Activated CD8-positive, alpha-beta T cell treated with anti-CD3 and anti-CD28 coated beads, Interleukin-2, amount 10 ng/mL, durations not matched to agents 7 days and 5 days (primary cell): ENCODE data around the gene USP13. TPM values are rescaled to one million over a fixed set of nuclear protein-coding genes. Genes with fewer than 3 reads are reported as not detected.
"Not testable (repeated sequence)": the region's sequence is repeated elsewhere in the genome, so short reads cannot be mapped to it uniquely, and the experiment has no call there.

Experiments
- ATAC-seq: fragments of 150-1000 bp; cut with Tn5 transposase; one replicate; pipeline ENCODE4 v1.10.0; 2021; ENCODE audit warnings: moderate library complexity
- CTCF ChIA-PET: fragments of 350-600 bp; sonication (Branson Sonifier 250); formaldehyde crosslinking; loops from one replicate; lab custom pipeline; 2021; ENCODE audit warnings: antibody characterized with exemption; lab: Charles Lee
- POLR2A ChIA-PET: fragments of 350-600 bp; sonication (Branson Sonifier 250); formaldehyde crosslinking; loops from one replicate; lab custom pipeline; 2021; ENCODE audit warnings: antibody characterized with exemption; lab: Charles Lee
- DNase-seq: peaks from one replicate; pipeline ENCODE4 v3.0.0-alpha.2; 2020
- H3K27ac Mint-ChIP-seq: one replicate; pipeline ENCODE4 v1.8.0; 2021; ENCODE audit warnings: mild to moderate bottlenecking, mixed read lengths
- H3K27me3 Mint-ChIP-seq: one replicate; pipeline ENCODE4 v1.8.0; 2021; ENCODE audit warnings: low read depth, mixed read lengths
- H3K36me3 Mint-ChIP-seq: one replicate; pipeline ENCODE4 v1.8.0; 2021; ENCODE audit warnings: low read depth, mixed read lengths
- H3K4me1 Mint-ChIP-seq: one replicate; pipeline ENCODE4 v1.8.0; 2021; ENCODE audit warnings: low read depth, mixed read lengths
- H3K4me3 Mint-ChIP-seq: one replicate; pipeline ENCODE4 v1.8.0; 2021; ENCODE audit warnings: mild to moderate bottlenecking, mixed read lengths
- H3K9me3 Mint-ChIP-seq: one replicate; pipeline ENCODE4 v1.8.0; 2022; ENCODE audit warnings: mixed read lengths; ENCODE audit not compliant: insufficient read depth
- total RNA-seq, 2 experiments: library from RNA; stranded (reverse); gene quantifications; one replicate each; pipeline ENCODE4 v1.2.3, GENCODE V29; 2021

Gene USP13
- total RNA-seq, 2 experiments from 2014 or later = 9.6 to 10.5 TPM

DNA sequence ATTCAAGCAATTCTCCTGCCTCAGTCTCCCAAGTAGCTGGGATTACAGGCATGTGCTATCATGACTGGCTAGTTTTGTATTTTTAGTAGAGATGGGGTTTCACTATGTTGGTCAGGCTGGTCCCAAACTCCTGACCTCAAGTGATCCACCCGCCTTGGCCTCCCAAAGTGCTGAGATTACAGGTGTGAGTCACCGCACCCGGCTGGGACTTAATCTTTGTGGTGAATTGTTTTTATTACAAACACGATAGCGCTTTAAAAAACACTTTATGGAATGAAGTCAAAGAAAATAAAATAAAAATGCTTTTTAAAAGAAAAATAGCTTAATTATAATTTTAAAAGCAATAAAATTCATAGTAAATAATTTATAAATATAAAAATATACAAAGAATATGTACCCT lies 130.0 kb downstream of the USP13 start:
- H3K9me3 Mint-ChIP-seq, H3K27me3 Mint-ChIP-seq, H3K4me3 Mint-ChIP-seq, H3K4me1 Mint-ChIP-seq, DNase-seq, ATAC-seq, POLR2A ChIA-PET, H3K36me3 Mint-ChIP-seq, H3K27ac Mint-ChIP-seq, CTCF ChIA-PET: not testable (repeated sequence)

DNA sequence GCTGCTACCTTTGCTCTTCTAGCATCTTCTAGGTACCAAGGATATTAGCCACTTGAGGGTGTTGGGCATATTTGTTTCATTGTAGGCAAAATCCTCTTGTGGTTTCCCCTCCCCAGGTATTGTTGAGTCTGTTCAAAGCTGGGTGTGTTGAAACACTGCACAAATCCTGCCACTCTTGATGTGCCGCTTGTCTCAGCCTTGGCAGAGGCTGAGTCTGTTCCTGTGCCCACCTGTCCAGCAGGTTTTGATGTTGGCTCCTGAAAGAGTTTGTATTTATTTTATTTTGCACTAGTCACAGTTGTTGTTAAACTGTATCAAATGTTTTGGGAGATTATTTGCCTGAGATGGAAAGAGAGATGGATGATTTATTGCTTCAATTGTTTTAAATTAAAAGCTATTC lies 136.2 kb downstream of the USP13 start:
- Mint-ChIP-seq H3K36me3 (no peaks in the 10 kb centered on the region), H3K9me3 (no peaks in the 10 kb centered on the region), H3K4me1 (no peaks in the 10 kb centered on the region), H3K27me3 (no peaks in the 10 kb centered on the region), H3K27ac (no peak overlapping the region), H3K4me3 (no peak overlapping the region)
- ATAC-seq (no peak), DNase-seq (no peak)
- ChIA-PET POLR2A (no interaction called here), CTCF (no interaction called here)

DNA sequence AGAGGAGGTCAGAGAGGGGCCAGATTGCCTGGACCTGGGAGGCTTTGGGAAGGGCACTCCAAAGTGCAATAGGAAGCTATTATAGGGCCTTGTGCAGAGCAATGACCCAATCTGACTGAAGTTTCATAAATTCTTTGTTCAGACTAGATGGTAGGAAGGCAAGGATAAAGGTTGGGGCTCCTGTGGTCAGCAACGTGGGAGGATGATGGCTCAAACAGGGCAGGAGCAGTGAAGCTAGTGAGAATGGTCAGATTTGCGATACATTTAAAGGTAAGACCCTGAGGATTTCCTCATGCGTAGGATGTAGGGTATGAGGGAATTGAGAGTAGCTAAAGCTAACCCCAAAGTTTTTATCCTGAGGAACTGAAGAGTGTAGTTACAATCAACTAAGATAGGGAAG lies 139.0 kb downstream of the USP13 start:
- Mint-ChIP-seq H3K4me3 (no peak overlapping the region), H3K9me3 (no peaks in the 10 kb centered on the region), H3K27me3 (no peaks in the 10 kb centered on the region), H3K4me1 (no peaks in the 10 kb centered on the region), H3K36me3 (no peaks in the 10 kb centered on the region), H3K27ac (no peak overlapping the region)
- POLR2A ChIA-PET = interaction anchor here (1.0 to 1.2 kb wide), 2 partner anchors 10 to 811 kb away, joined by 3 read pairs; no protein-coding TSS in a partner anchor
- CTCF ChIA-PET = no interaction called here
- no peak for DNase-seq
- ATAC-seq = no peak

DNA sequence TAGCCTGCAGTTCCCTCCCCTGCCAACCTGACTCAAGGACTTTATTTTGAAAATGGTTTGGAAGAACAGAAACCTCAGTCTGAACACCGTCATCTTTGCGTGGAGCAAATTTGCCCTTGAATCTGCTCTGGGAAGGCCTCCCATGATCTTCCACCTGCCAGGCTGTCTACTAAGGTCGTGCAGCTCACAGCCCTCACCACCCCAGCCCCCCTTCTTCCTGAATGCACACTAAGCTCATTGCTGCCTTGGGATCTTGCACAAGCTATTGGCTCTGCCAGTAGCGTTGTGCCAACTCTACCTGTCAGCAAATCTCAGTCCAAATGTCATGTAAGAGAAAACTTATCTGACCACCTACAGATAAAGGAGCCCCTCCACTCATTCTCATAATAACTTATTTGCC lies 141.5 kb downstream of the USP13 start:
- H3K9me3 Mint-ChIP-seq = no peaks in the 10 kb centered on the region
- H3K4me1 Mint-ChIP-seq = no peaks in the 10 kb centered on the region
- no peaks in the 10 kb centered on the region for H3K36me3 Mint-ChIP-seq
- no peak for DNase-seq
- H3K27ac Mint-ChIP-seq = no peak overlapping the region
- no peak for ATAC-seq
- ChIA-PET CTCF (interaction anchor here (0.9 kb wide), 1 partner anchor 144 kb away, joined by 3 read pairs; no protein-coding TSS in a partner anchor), POLR2A (no interaction called here)
- no peak overlapping the region for H3K4me3 Mint-ChIP-seq
- H3K27me3 Mint-ChIP-seq = peaks cover 2% of the 10 kb centered on the region

DNA sequence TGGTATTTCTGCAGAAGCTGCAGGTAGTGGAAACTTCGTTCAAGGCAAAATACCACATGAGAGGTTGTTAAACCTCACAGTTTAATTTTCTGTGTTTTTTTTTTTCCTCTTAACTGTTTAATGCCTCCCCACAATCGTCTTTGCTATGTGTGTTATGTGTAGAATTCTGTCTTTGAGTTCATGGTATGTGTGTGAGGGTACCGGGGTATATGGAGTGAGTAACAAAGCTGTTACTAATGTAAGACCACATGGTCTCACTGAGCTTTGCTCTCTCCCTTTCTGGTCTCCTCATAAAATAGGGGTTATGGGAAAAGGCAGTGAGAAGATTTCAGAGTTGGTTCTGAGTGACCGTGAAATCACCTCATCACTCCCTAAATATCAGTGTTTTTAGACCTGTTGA lies 143.6 kb downstream of the USP13 start:
- ATAC-seq = no peak
- ChIA-PET CTCF (no interaction called here), POLR2A (no interaction called here)
- DNase-seq = no peak
- Mint-ChIP-seq H3K4me1 (no peaks in the 10 kb centered on the region), H3K36me3 (no peaks in the 10 kb centered on the region), H3K9me3 (no peaks in the 10 kb centered on the region), H3K4me3 (no peak overlapping the region), H3K27ac (no peak overlapping the region), H3K27me3 (peaks cover 4% of the 10 kb centered on the region)

DNA sequence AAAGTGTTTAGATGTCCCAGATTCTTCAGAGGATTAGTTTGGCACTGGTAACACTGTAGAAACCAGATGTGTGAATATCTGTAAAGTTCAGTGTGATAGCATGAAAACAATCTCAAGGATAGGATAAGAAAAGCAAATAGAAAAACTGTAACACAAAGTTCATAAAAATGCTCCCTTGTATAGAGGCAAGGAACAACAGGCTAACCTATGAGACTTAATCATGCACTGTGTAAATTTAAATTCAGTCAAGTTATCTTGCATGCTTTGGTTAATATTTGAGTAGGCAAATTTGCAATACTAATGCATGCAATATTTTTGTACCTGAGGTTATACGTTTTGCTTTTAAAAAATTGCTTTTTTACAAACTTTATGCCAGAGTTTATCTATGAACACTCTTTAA lies 144.4 kb downstream of the USP13 start:
- H3K9me3 Mint-ChIP-seq = no peaks in the 10 kb centered on the region
- DNase-seq = no peak
- no peaks in the 10 kb centered on the region for H3K4me1 Mint-ChIP-seq
- no peak for ATAC-seq
- H3K27ac Mint-ChIP-seq = no peak overlapping the region
- H3K4me3 Mint-ChIP-seq = no peak overlapping the region
- CTCF ChIA-PET = no interaction called here
- H3K27me3 Mint-ChIP-seq = peaks cover 4% of the 10 kb centered on the region
- POLR2A ChIA-PET = no interaction called here
- H3K36me3 Mint-ChIP-seq = no peaks in the 10 kb centered on the region

DNA sequence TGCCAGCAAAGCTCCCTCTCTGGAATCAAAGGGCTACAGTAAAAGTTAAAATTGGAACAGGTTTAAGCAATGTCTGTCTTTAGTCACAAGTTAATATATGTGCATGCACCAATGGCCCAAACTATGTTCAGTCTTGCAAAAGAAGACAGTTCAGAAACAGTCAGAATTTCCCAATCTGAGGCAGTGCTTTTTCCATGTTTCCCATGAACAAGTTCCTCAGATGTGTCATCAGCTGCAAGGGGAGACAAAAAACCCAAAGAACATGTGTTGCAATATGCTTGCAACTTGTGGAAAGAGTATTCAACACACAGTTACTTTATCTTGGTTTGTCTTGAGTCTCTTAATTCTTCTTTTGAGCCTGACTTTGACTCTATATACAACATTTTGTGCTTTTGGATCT lies 148.4 kb downstream of the USP13 start:
- Mint-ChIP-seq H3K27me3 (peaks cover 4% of the 10 kb centered on the region), H3K4me3 (no peak overlapping the region), H3K27ac (no peak overlapping the region), H3K9me3 (no peaks in the 10 kb centered on the region), H3K36me3 (no peaks in the 10 kb centered on the region), H3K4me1 (no peaks in the 10 kb centered on the region)
- no peak for DNase-seq
- ChIA-PET POLR2A (no interaction called here), CTCF (interaction anchor here (1.2 kb wide), 1 partner anchor 10 kb away, joined by 3 read pairs; no protein-coding TSS in a partner anchor)
- ATAC-seq = no peak

DNA sequence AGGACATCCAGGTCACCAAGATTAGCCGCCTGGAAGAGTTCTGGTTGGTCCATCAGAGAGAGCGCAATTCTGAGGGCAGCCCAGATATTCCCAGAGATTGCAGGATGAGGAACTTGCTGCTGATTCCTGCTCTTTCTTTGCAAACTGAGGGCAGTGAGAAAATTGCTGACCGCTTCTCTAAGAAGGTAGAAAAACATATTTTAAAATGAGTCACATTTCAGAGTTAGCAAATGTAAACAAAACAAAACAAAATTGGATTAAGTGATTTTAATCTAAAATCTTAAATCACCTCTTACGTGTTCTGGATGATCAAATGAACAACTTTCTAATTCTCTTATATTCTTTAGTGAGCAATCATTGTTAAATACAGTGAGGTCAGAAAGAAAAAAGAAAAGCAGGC lies 149.0 kb downstream of the USP13 start:
- Mint-ChIP-seq H3K27me3 (peaks cover 4% of the 10 kb centered on the region), H3K27ac (no peak overlapping the region), H3K9me3 (no peaks in the 10 kb centered on the region), H3K4me1 (no peaks in the 10 kb centered on the region), H3K36me3 (no peaks in the 10 kb centered on the region), H3K4me3 (no peak overlapping the region)
- CTCF ChIA-PET = no interaction called here
- ATAC-seq = no peak
- no peak for DNase-seq
- POLR2A ChIA-PET = no interaction called here

DNA sequence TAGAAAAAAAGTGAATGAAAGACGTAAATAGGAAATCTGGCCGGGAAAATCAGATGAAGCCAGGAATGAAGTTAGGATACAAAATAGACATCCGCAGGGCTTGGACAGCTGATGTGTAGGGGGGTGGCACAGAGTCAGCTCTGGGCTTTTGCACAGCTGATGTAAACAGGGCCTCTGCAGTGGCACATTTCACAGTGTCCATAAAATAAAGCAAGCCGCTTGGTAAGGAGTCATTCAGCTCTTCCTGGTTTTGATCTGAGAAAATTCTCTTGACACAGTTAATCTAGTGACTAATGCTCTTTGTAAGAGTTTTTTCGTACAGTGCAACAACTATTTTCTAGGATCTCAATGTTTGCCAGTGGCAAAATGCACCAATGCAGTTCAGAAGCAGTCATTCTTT lies 153.3 kb downstream of the USP13 start:
- H3K36me3 Mint-ChIP-seq = no peaks in the 10 kb centered on the region
- POLR2A ChIA-PET = no interaction called here

DNA sequence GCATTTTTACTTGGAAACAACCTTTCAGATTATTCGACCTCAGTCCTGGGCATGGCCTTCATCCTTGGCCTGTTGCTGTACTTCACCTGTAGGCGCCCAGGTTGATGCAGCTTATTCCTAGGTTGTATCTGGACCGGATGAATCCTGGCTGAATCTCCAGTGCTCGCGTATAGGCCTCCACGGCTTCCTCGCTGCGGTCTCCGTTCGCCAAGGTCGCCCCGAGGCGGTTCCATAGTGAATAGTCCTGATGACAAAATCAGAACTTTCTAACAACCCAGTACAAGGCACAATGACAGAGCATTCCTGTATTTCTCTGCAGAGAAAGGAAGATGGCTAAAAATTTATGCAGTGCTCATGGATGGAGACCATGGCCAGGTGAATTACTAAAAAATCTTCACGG lies 154.7 kb downstream of the USP13 start:
- Mint-ChIP-seq H3K9me3 (no peaks in the 10 kb centered on the region), H3K4me1 (peaks cover 3% of the 10 kb centered on the region), H3K27ac (no peak overlapping the region), H3K27me3 (no peaks in the 10 kb centered on the region), H3K36me3 (no peaks in the 10 kb centered on the region), H3K4me3 (no peak overlapping the region)
- DNase-seq = no peak
- ATAC-seq = no peak
- CTCF ChIA-PET = no interaction called here
- POLR2A ChIA-PET = no interaction called here

More for the DNA sequence above, 153.3 kb downstream of the USP13 start:
- no peak overlapping the region for H3K27ac Mint-ChIP-seq
- no peak overlapping the region for H3K4me3 Mint-ChIP-seq
- no peaks in the 10 kb centered on the region for H3K27me3 Mint-ChIP-seq
- no peak for DNase-seq
- ATAC-seq = no peak
- H3K9me3 Mint-ChIP-seq = no peaks in the 10 kb centered on the region
- no peaks in the 10 kb centered on the region for H3K4me1 Mint-ChIP-seq
- CTCF ChIA-PET = no interaction called here

DNA sequence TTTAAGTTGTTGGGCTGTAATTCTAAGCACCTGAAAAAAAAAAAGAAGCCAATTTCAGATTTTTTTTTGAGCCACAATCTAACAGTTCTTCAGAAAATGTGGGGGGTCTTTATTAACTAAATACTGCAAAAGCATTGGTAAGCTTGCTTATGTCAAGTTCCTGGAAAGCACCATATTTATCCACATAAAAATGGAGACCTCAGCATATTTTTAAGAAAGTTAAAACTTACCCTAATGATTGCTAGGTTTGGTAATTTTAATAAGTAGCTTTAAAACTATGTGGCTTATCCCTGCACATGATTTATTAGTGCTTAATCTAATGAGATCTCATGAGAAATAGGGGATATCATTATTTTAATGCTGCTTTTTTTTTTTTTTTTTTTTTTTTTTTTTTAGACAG lies 156.8 kb downstream of the USP13 start:
- no peak for DNase-seq
- Mint-ChIP-seq H3K4me1 (peaks cover 3% of the 10 kb centered on the region), H3K27me3 (no peaks in the 10 kb centered on the region), H3K9me3 (no peaks in the 10 kb centered on the region), H3K4me3 (no peak overlapping the region), H3K27ac (no peak overlapping the region), H3K36me3 (no peaks in the 10 kb centered on the region)
- ChIA-PET POLR2A (no interaction called here), CTCF (no interaction called here)
- ATAC-seq = no peak

DNA sequence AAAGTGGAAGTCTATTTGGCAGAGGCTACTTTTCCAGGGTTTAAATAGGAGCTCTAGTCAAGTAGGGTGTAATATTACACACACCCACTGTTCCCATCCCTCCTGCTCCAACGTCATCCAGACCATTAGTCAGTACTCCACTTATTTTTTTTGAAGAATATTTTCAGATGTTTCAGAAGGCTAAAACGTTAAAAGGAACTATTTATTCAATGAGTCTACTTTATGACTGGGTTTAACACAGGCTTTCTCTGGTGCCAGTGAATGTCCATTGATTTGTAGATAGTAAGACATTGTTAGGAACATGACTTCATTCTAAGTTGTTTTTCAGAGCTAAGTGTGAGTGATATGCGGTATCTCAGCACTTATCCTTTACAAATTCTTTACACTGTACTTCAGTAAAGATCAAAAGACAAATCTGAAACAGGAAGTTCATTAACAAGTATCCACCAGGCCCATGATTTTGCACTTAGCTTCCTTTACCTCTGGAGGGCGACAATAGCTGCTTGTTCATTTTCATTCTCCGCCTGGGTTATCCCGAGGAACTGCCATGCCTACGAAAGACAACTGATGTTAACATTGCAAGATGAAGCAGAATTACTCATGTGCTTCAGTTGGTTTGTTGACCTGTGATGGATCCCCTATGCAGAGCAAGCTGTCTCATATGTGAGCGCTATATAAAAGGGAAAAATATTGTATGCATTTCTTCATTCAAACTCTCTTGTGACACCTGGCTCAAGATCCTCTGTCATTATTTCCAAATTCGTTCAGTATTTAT lies 158.7 kb downstream of the USP13 start:
- DNase-seq (peak; percentile 37), ATAC-seq (peak; percentile 49)
- no peaks in the 10 kb centered on the region for H3K27me3 Mint-ChIP-seq
- ChIA-PET POLR2A (no interaction called here), CTCF (interaction anchor here (1.0 to 1.5 kb wide), 6 partner anchors 11 to 667 kb away, joined by 3 to 5 read pairs (median 3); no protein-coding TSS in a partner anchor)
- no peak overlapping the region for H3K27ac Mint-ChIP-seq
- peaks cover 3% of the 10 kb centered on the region for H3K4me1 Mint-ChIP-seq
- H3K36me3 Mint-ChIP-seq = no peaks in the 10 kb centered on the region
- H3K9me3 Mint-ChIP-seq = no peaks in the 10 kb centered on the region
- H3K4me3 Mint-ChIP-seq = no peak overlapping the region
